Measurements from ENCODE around the gene CERK. TPM values are rescaled to one million over a fixed set of nuclear protein-coding genes. Genes with fewer than 3 reads are reported as not detected.
"Not testable (repeated sequence)": the region's sequence is repeated elsewhere in the genome, so short reads cannot be mapped to it uniquely, and the experiment has no call there.

CERK gene
- total RNA-seq, 1 donor: 28.2 TPM

GRCh38 chr22:46637711-46638600, 100.1 kb downstream of the CERK start:
- Histone ChIP-seq H2AFZ (ENCODE audit: low read length) (no peak overlapping the region), H3K9me3 (ENCODE audit: low read depth, low read length) (no peaks in the 10 kb centered on the region), H3K27me3 (ENCODE audit: insufficient read depth, low read length) (no peaks in the 10 kb centered on the region), H3K4me1 (ENCODE audit: insufficient read depth, low read length) (no peaks in the 10 kb centered on the region), H3K79me2 (ENCODE audit: insufficient read depth, low read length) (no peaks in the 10 kb centered on the region), H3K36me3 (ENCODE audit: insufficient read depth, low read length) (no peaks in the 10 kb centered on the region), H3K27ac (ENCODE audit: low read depth, low read length) (no peak overlapping the region), H4K20me1 (ENCODE audit: insufficient read depth, low read length) (peaks cover 27% of the 10 kb centered on the region), H3K4me3 (ENCODE audit: insufficient read depth, low read length) (no peak overlapping the region), H3K4me2 (ENCODE audit: insufficient read depth, low read length) (no peak overlapping the region)
- no peak for TF ChIP-seq CTCF (IDR thresholded peaks at IDR 0.05; ENCODE audit: extremely low read depth, low read depth, low read length)
- no peak for DNase-seq (ENCODE audit: insufficient read length, low spot score, missing footprints)

- Histone ChIP-seq H3K4me1 (ENCODE audit: insufficient read depth, low read length) (no peaks in the 10 kb centered on the region), H4K20me1 (ENCODE audit: insufficient read depth, low read length) (peaks cover 22% of the 10 kb centered on the region), H2AFZ (ENCODE audit: low read length) (no peak overlapping the region), H3K79me2 (ENCODE audit: insufficient read depth, low read length) (no peaks in the 10 kb centered on the region), H3K36me3 (ENCODE audit: insufficient read depth, low read length) (no peaks in the 10 kb centered on the region), H3K9me3 (ENCODE audit: low read depth, low read length) (no peaks in the 10 kb centered on the region), H3K4me2 (ENCODE audit: insufficient read depth, low read length) (no peak overlapping the region), H3K27me3 (ENCODE audit: insufficient read depth, low read length) (no peaks in the 10 kb centered on the region), H3K27ac (ENCODE audit: low read depth, low read length) (no peak overlapping the region), H3K4me3 (ENCODE audit: insufficient read depth, low read length) (no peak overlapping the region)
- no peak for DNase-seq (ENCODE audit: insufficient read length, low spot score, missing footprints)
- no peak for TF ChIP-seq CTCF (IDR thresholded peaks at IDR 0.05; ENCODE audit: extremely low read depth, low read depth, low read length)
These were observed 101.6 kb downstream of the CERK start for GRCh38 chr22:46636221-46637002.

- H3K27me3 ChIP-seq (ENCODE audit: insufficient read depth, low read length): no peaks in the 10 kb centered on the region
- no peak for TF ChIP-seq CTCF (IDR thresholded peaks at IDR 0.05; ENCODE audit: extremely low read depth, low read depth, low read length)
- H3K4me3 ChIP-seq (ENCODE audit: insufficient read depth, low read length): no peak overlapping the region
- no peaks in the 10 kb centered on the region for H3K9me3 ChIP-seq (ENCODE audit: low read depth, low read length)
- H3K4me1 ChIP-seq (ENCODE audit: insufficient read depth, low read length): no peaks in the 10 kb centered on the region
- peaks cover 20% of the 10 kb centered on the region for H4K20me1 ChIP-seq (ENCODE audit: insufficient read depth, low read length)
- H3K4me2 ChIP-seq (ENCODE audit: insufficient read depth, low read length): no peak overlapping the region
- no peaks in the 10 kb centered on the region for H3K36me3 ChIP-seq (ENCODE audit: insufficient read depth, low read length)
- H2AFZ ChIP-seq (ENCODE audit: low read length): no peak overlapping the region
- H3K27ac ChIP-seq (ENCODE audit: low read depth, low read length): no peak overlapping the region
- H3K79me2 ChIP-seq (ENCODE audit: insufficient read depth, low read length): no peaks in the 10 kb centered on the region
- DNase-seq (ENCODE audit: insufficient read length, low spot score, missing footprints): no peak
These were observed 102.3 kb downstream of the CERK start for GRCh38 chr22:46635756-46636155.

GRCh38 chr22:46634973-46635685, 102.9 kb downstream of the CERK start:
- H3K4me3 ChIP-seq (ENCODE audit: insufficient read depth, low read length); H3K79me2 ChIP-seq (ENCODE audit: insufficient read depth, low read length); H3K27me3 ChIP-seq (ENCODE audit: insufficient read depth, low read length); H2AFZ ChIP-seq (ENCODE audit: low read length); DNase-seq (ENCODE audit: insufficient read length, low spot score, missing footprints); H3K27ac ChIP-seq (ENCODE audit: low read depth, low read length); H3K9me3 ChIP-seq (ENCODE audit: low read depth, low read length); H3K4me2 ChIP-seq (ENCODE audit: insufficient read depth, low read length); H3K4me1 ChIP-seq (ENCODE audit: insufficient read depth, low read length); H3K36me3 ChIP-seq (ENCODE audit: insufficient read depth, low read length): not testable (repeated sequence)
- H4K20me1 ChIP-seq (ENCODE audit: insufficient read depth, low read length): peaks cover 16% of the 10 kb centered on the region

Other genes with a start within 250 kb of the CERK start
- 2.7 and 3.6 TPM in 2 replicates for gene CELSR1, start 200.6 kb downstream of the CERK start, total RNA-seq
- 16.8 and 17.0 TPM in 2 replicates for gene GRAMD4, start 117.9 kb downstream of the CERK start, total RNA-seq
- gene TBC1D22A, start 24.4 kb upstream of the CERK start, total RNA-seq: 17.7 and 18.9 TPM in 2 replicates